HepG2 (cell line): ENCODE results near the gene GALNT10. TPM values are rescaled to one million over a fixed set of nuclear protein-coding genes. Genes with fewer than 3 reads are reported as not detected.

ENCODE experiments used
- ATF6 ChIP-seq: sonication (generic); formaldehyde crosslinking; conservative IDR thresholded peaks from 2 replicates; pipeline ENCODE4 v1.4.0; 2020; ENCODE audit warnings: missing genetic modification reagents
- FUBP1 ChIP-seq: sonication (generic); formaldehyde crosslinking; IDR thresholded peaks from 2 replicates; pipeline ENCODE4 v1.5.1; 2020; ENCODE audit warnings: missing genetic modification reagents, mild to moderate bottlenecking, borderline replicate concordance
- HDAC1 ChIP-seq: sonication (generic); formaldehyde crosslinking; IDR thresholded peaks from 2 replicates; pipeline ENCODE4 v1.5.1; 2020; ENCODE audit warnings: mild to moderate bottlenecking, missing genetic modification reagents
- PLRG1 ChIP-seq: fragments of 450-650 bp; conservative IDR thresholded peaks from 2 replicates; pipeline ENCODE4 v1.6.1; 2016
- SATB2 ChIP-seq: sonication (generic); formaldehyde crosslinking; IDR thresholded peaks from 2 replicates; pipeline ENCODE4 v1.5.0; 2020; ENCODE audit warnings: missing genetic modification reagents
- TSC22D2 ChIP-seq: sonication (generic); formaldehyde crosslinking; IDR thresholded peaks from 2 replicates; pipeline ENCODE4 v1.5.1; 2020; ENCODE audit warnings: missing genetic modification reagents, mild to moderate bottlenecking, borderline replicate concordance
- ZBTB39 ChIP-seq: sonication (generic); formaldehyde crosslinking; IDR thresholded peaks from 2 replicates; pipeline ENCODE4 v1.5.0; 2020; ENCODE audit warnings: missing genetic modification reagents
- ZMAT5 ChIP-seq: sonication (generic); formaldehyde crosslinking; IDR thresholded peaks from 2 replicates; pipeline ENCODE4 v1.5.0; 2020; ENCODE audit warnings: mild to moderate bottlenecking, low read depth, missing genetic modification reagents, borderline replicate concordance
- ZNF142 ChIP-seq: sonication (generic); formaldehyde crosslinking; IDR thresholded peaks from 2 replicates; pipeline ENCODE4 v1.4.0; 2020; ENCODE audit warnings: missing genetic modification reagents
- ZNF143 ChIP-seq: sonication (generic); formaldehyde crosslinking; IDR thresholded peaks from 2 replicates; pipeline ENCODE4 v1.4.0; 2020; ENCODE audit warnings: missing genetic modification reagents
- ZNF296 ChIP-seq: sonication (generic); formaldehyde crosslinking; conservative IDR thresholded peaks from 2 replicates; pipeline ENCODE4 v1.5.0; 2020; ENCODE audit warnings: mild to moderate bottlenecking, missing genetic modification reagents
- ZNF441 ChIP-seq: sonication (generic); formaldehyde crosslinking; IDR thresholded peaks from 2 replicates; pipeline ENCODE4 v1.7.0; 2021; ENCODE audit warnings: missing genetic modification reagents, borderline replicate concordance
- ZNF740 ChIP-seq: sonication (generic); formaldehyde crosslinking; IDR thresholded peaks from 2 replicates; pipeline ENCODE4 v1.4.0; 2020; ENCODE audit warnings: missing genetic modification reagents
- ZNF776 ChIP-seq: sonication (generic); formaldehyde crosslinking; IDR thresholded peaks from 2 replicates; pipeline ENCODE4 v1.4.0; 2020; ENCODE audit warnings: mild to moderate bottlenecking, missing genetic modification reagents
- ZNF781 ChIP-seq: sonication (generic); formaldehyde crosslinking; IDR thresholded peaks from 2 replicates; pipeline ENCODE4 v1.5.1; 2020; ENCODE audit warnings: borderline replicate concordance, mild to moderate bottlenecking, missing genetic modification reagents; ENCODE audit errors: not compliant biosample characterization
- ZNF792 ChIP-seq: IDR thresholded peaks from 2 replicates; pipeline ENCODE4 v1.6.1; 2016
- polyA plus RNA-seq, 8 experiments: library from polyadenylated mRNA; depleted of rRNA in 3 of 8; stranded (reverse) in 7 of 8; unstranded in 1 of 8; fragments of >200 nt; fragmentation: Illumina TruSeq in 4 of 8; extraction: Trizol in 4 of 8; gene quantifications; 2 replicates each; pipeline versions ENCODE4 v1.2.1 to v1.2.3, GENCODE V29; 2011 to 2016; ENCODE audit warnings: low read depth in 4 of 8, missing spikeins in 1 of 8, mixed read lengths in 1 of 8; ENCODE audit not compliant: insufficient read depth in 1 of 8
- total RNA-seq, 5 experiments: library from RNA; depleted of rRNA; stranded (reverse); fragments of >200 nt; fragmentation: Illumina TruSeq; extraction: Trizol; gene quantifications; 2 replicates each; pipeline ENCODE4 v1.2.3, GENCODE V29; 2016; ENCODE audit warnings: low read depth in 1 of 5

The GALNT10 gene
- total and polyA plus RNA-seq, 2 of the 13 experiments (the other 11 are each of a cell fraction or from before 2014, with no cell fraction given): 8.1 to 11.2 TPM

GRCh38 chr5:154445422-154446194 lies 255.1 kb downstream of the GALNT10 start, which contains the start of gene SAP30L (continued):
- TF ChIP-seq ZMAT5 (CRISPR knock-in tag) (no peak), ATF6 (CRISPR knock-in tag) (no peak), ZNF142 (CRISPR knock-in tag) (peak; percentile 81), ZNF740 (CRISPR knock-in tag) (no peak; the same call in 1 of the 2 replicates), SATB2 (CRISPR knock-in tag) (no peak), ZNF143 (CRISPR knock-in tag) (no peak), HDAC1 (CRISPR knock-in tag) (peak; percentile 79), ZNF296 (0 out of 2 replicates have a peak, but pooled peaks have one; percentile 32), FUBP1 (CRISPR knock-in tag) (no peak), ZNF776 (CRISPR knock-in tag) (no peak), ZBTB39 (no peak), ZNF781 (peak; percentile 32), TSC22D2 (CRISPR knock-in tag) (no peak), ZNF441 (CRISPR knock-in tag) (no peak), PLRG1 (no peak), ZNF792 (CRISPR knock-in tag) (no peak)
